A549 (cell line): ENCODE measurements around the gene PCDH9. TPM values are rescaled to one million over a fixed set of nuclear protein-coding genes. Genes with fewer than 3 reads are reported as not detected.

ENCODE experiments used
- ATAC-seq, 2 experiments: fragments of 200-7000 bp in 1 of 2; fragments of >200 bp in 1 of 2; cut with Nextera tagmentation in 1 of 2; cut with Tn5 transposase in 1 of 2; 3 replicates each; pipeline versions ENCODE4 v1.8.0 to v1.9.1; 2018 to 2020; ENCODE audit warnings: mild to moderate bottlenecking in 1 of 2, moderate library complexity in 1 of 2
- CTCF ChIA-PET: fragments of 300-600 bp; sonication (Branson Sonifier 250); formaldehyde crosslinking; extraction: SDS; loops from one replicate; lab custom pipeline; 2021; ENCODE audit warnings: antibody characterized with exemption, inconsistent platforms; lab: Yijun Ruan, JAX
- POLR2A ChIA-PET: fragments of 350-600 bp; formaldehyde crosslinking; extraction: SDS; loops from one replicate; lab custom pipeline; 2021; ENCODE audit warnings: antibody characterized with exemption, inconsistent platforms; lab: Yijun Ruan, JAX
- DNase-seq, 2 experiments: peaks; one replicate each; pipeline versions ENCODE4 v3.0.0 to v3.0.0-alpha.2; 2011 to 2016; ENCODE audit warnings: low read depth in 1 of 2, low spot score in 1 of 2
- FAIRE-seq: peaks from 2 replicates; lab custom pipeline; 2011; peaks lifted over from hg19 to GRCh38; lab: Jason Lieb, UNC
- H3K27ac ChIP-seq, 2 experiments: fragments of >200 bp; sonication (Bioruptor Twin); formaldehyde crosslinking; 3 replicates each; pipeline ENCODE4 v1.5.1; 2016 to 2017
- H3K4me1 ChIP-seq: fragments of >200 bp; sonication (Bioruptor Twin); formaldehyde crosslinking; 3 replicates; pipeline ENCODE4 v1.6.1; 2016
- H3K4me2 ChIP-seq: fragments of >200 bp; sonication (Bioruptor Twin); formaldehyde crosslinking; 3 replicates; pipeline ENCODE4 v1.6.1; 2016
- H3K4me3 ChIP-seq: fragments of >200 bp; sonication (Bioruptor Twin); formaldehyde crosslinking; 3 replicates; pipeline ENCODE4 v1.5.1; 2016
- H3K9me3 ChIP-seq: fragments of >200 bp; sonication (Bioruptor Twin); formaldehyde crosslinking; 3 replicates; pipeline ENCODE4 v1.6.1; 2016
- BCL3 ChIP-seq: fragments of >200 bp; sonication (Bioruptor Twin); formaldehyde crosslinking; IDR thresholded peaks from 3 replicates; pipeline ENCODE4 v1.6.1; 2016
- CTCF ChIP-seq: fragments of >200 bp; sonication (Bioruptor Twin); formaldehyde crosslinking; IDR thresholded peaks from 3 replicates; pipeline ENCODE4 v1.5.1; 2016
- E2F6 ChIP-seq: IDR thresholded peaks from 2 replicates; pipeline ENCODE4 v1.6.1; 2012; ENCODE audit warnings: low read depth, borderline replicate concordance
- ELK1 ChIP-seq: fragments of 150-350 bp; IDR thresholded peaks from 2 replicates; pipeline ENCODE4 v1.6.1; 2014; ENCODE audit warnings: low read depth, mild to moderate bottlenecking, low read length
- ESRRA ChIP-seq: fragments of 150-350 bp; IDR thresholded peaks from 2 replicates; pipeline ENCODE4 v1.6.1; 2014; ENCODE audit warnings: mild to moderate bottlenecking, low read length, borderline replicate concordance
- FOSL2 ChIP-seq, 2 experiments: fragments of 450-650 bp in 1 of 2; fragments of >200 bp in 1 of 2; sonication (Bioruptor Twin) in 1 of 2; formaldehyde crosslinking; IDR thresholded peaks; 2 replicates each; pipeline versions ENCODE4 v1.5.0 to v1.6.1; 2016 to 2020; ENCODE audit warnings: mild to moderate bottlenecking in 1 of 2, moderate library complexity in 1 of 2
- HOXB5 ChIP-seq: fragments of 250-450 bp; sonication (Bioruptor Pico); IDR thresholded peaks from 2 replicates; pipeline ENCODE4 v1.5.0; 2020; ENCODE audit warnings: mild to moderate bottlenecking, moderate library complexity
- MAFK ChIP-seq: fragments of 450-650 bp; IDR thresholded peaks from 2 replicates; pipeline ENCODE4 v1.6.1; 2014; ENCODE audit not compliant: partially characterized antibody
- MYC ChIP-seq: IDR thresholded peaks from 2 replicates; pipeline ENCODE4 v1.6.1; 2012; ENCODE audit warnings: mild to moderate bottlenecking, inconsistent platforms, low read length, improper control_type of control experiment, borderline replicate concordance
- NFE2L2 ChIP-seq: fragments of 150-350 bp; conservative IDR thresholded peaks from 2 replicates; pipeline ENCODE4 v1.6.1; 2014; ENCODE audit warnings: low read length
- RCOR1 ChIP-seq: fragments of 150-350 bp; IDR thresholded peaks from 2 replicates; pipeline ENCODE4 v1.6.1; 2014; ENCODE audit warnings: antibody characterized with exemption, low read length, low read depth
- REST ChIP-seq: fragments of 200-600 bp; sonication (generic); IDR thresholded peaks from 2 replicates; pipeline ENCODE4 v1.6.1; 2016; ENCODE audit warnings: antibody characterized with exemption, mild to moderate bottlenecking, moderate library complexity
- TFCP2L1 ChIP-seq: fragments of 250-450 bp; sonication (Bioruptor Pico); IDR thresholded peaks from 2 replicates; pipeline ENCODE4 v1.5.0; 2021; ENCODE audit warnings: mild to moderate bottlenecking
- TP53 ChIP-seq: fragments of 250-450 bp; sonication (Bioruptor Pico); IDR thresholded peaks from 2 replicates; pipeline ENCODE4 v1.5.0; 2021; ENCODE audit warnings: mild to moderate bottlenecking, moderate library complexity
- USF2 ChIP-seq: fragments of 450-650 bp; IDR thresholded peaks from 2 replicates; pipeline ENCODE4 v1.6.1; 2014; ENCODE audit warnings: antibody characterized with exemption
- WGBS: methylation state at CpG from one replicate; pipeline ENCODE4 v1.1.6; 2017; ENCODE audit errors: missing lambda C conversion rate; 5-methylcytosine and 5-hydroxymethylcytosine counted together
- polyA plus RNA-seq, 4 experiments: library from polyadenylated mRNA; depleted of rRNA in 3 of 4; stranded (reverse); fragments of >200 nt; fragmentation: RNase III in 1 of 4; extraction: RNeasy Plus Mini Kit Qiagen cat#74134 plus additional on column Dnase treatment in 1 of 4; gene quantifications; 2 replicates in 3 of 4; 3 replicates in 1 of 4; pipeline ENCODE4 v1.2.3, GENCODE V29; 2011 to 2017

PCDH9 gene
- polyA plus RNA-seq, 2 of the 4 experiments (the other 2 are of a cell fraction), result 16.0 to 29.5 TPM

- ChIA-PET CTCF (interaction anchor here (0.6 kb wide), 1 partner anchor 186 kb away, joined by 5 read pairs; no protein-coding TSS in a partner anchor), POLR2A (no interaction called here)
- no peak for FAIRE-seq
- no peak for ATAC-seq
- Histone ChIP-seq H3K9me3 (no peaks in the 10 kb centered on the region), H3K4me2 (peak overlapping the region; percentile 41; the same call in 2 of the 3 replicates), H3K4me1 (peaks cover 36% of the 10 kb centered on the region; the same call in 2 of the 3 replicates), H3K4me3 (no peak overlapping the region), H3K27ac (no peak overlapping the region)
- peak in 1 of 2 experiments; percentile 12 for DNase-seq
- WGBS, result 4% methylated on average over 2 of the region's 2 CpGs
- peak; percentile 49 for TF ChIP-seq MAFK
- no peak for TF ChIP-seq TP53 (CRISPR knock-in tag)
- TF ChIP-seq FOSL2 (IDR thresholded peaks at IDR 0.05), result no peak
- peak; percentile 63 for TF ChIP-seq FOSL2 (CRISPR knock-in tag; IDR thresholded peaks at IDR 0.05)
- no peak for TF ChIP-seq ESRRA
- TF ChIP-seq, all 56 proteins: peak for 2
Measured at GRCh38 chr13:66402546-66402945, 827.6 kb downstream of the PCDH9 start.

- Histone ChIP-seq H3K4me2 (peak overlapping the region; percentile 41; the same call in 2 of the 3 replicates), H3K4me1 (peaks cover 36% of the 10 kb centered on the region; the same call in 2 of the 3 replicates), H3K4me3 (no peak overlapping the region), H3K27ac (no peak overlapping the region), H3K9me3 (no peaks in the 10 kb centered on the region)
- POLR2A ChIA-PET, result no interaction called here
- CTCF ChIA-PET, result no interaction called here
- ATAC-seq (no peak), DNase-seq (peak in 1 of 2 experiments; percentile 10), FAIRE-seq (no peak)
- TF ChIP-seq TFCP2L1 (no peak), REST (no peak), USF2 (no peak), MYC (no peak), RCOR1 (no peak), HOXB5 (CRISPR knock-in tag) (no peak), ELK1 (no peak), NFE2L2 (no peak), E2F6 (no peak), BCL3 (no peak), CTCF (no peak)
- WGBS, result 65% methylated on average over 1 of the region's 1 CpG
Measured at GRCh38 chr13:66402066-66402465, 828.1 kb downstream of the PCDH9 start.
